Measurements from ENCODE around the gene NPFF. TPM values are rescaled to one million over a fixed set of nuclear protein-coding genes. Genes with fewer than 3 reads are reported as not detected.

NPFF gene, protein sequence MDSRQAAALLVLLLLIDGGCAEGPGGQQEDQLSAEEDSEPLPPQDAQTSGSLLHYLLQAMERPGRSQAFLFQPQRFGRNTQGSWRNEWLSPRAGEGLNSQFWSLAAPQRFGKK
- total RNA-seq, result not detected in 2 replicates

DNA sequence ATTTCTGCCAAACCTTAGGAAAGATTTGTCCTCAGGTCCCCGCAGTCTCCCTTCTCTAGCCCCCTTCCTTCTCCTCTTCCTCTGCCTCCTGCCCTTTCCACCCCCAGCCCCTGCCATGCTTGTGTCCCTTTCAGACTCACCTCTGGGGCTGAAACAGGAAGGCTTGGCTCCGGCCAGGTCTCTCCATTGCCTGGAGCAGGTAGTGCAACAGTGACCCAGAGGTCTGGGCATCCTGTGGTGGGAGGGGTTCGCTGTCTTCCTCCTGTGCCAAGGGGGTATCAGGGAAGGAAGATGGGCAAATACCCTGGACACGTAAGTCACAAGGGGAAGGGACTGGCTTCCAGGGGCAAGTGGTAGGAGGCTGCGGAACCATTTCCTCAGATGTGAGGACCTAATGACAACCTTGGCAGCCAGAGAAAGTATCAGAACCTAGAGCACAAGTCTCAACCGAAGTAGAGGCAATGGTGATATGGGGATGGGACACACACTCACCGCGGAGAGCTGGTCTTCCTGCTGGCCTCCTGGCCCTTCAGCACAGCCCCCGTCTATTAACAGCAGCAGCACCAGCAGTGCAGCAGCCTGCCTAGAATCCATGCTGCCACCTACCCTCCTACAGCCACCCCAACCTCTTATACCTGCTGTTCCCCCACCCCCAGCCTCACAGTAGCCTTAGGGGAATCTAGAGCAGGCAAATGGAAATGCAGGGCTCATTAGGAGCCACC is at the start of gene NPFF:
NPFF (minus strand) TSS at position 604 of the 722 bp plus-strand sequence; CDS start at position 594, 10 bp downstream.
- Histone ChIP-seq H3K27ac (ENCODE audit: low read depth, low read length) (peak within 1 kb of the TSS; percentile 82), H3K79me2 (ENCODE audit: insufficient read depth, low read length) (peaks cover 21% of the 10 kb centered on the region), H3K27me3 (ENCODE audit: insufficient read depth, low read length) (no peaks in the 10 kb centered on the region), H3K4me2 (ENCODE audit: insufficient read depth, low read length) (peak within 1 kb of the TSS; percentile 7), H3K4me1 (ENCODE audit: insufficient read depth, low read length) (peaks cover 52% of the 10 kb centered on the region), H4K20me1 (ENCODE audit: insufficient read depth, low read length) (peaks cover 2% of the 10 kb centered on the region), H3K9me3 (ENCODE audit: low read depth, low read length) (no peaks in the 10 kb centered on the region), H3K36me3 (ENCODE audit: insufficient read depth, low read length) (peaks cover 41% of the 10 kb centered on the region), H2AFZ (ENCODE audit: low read length) (no peak within 1 kb of the TSS), H3K4me3 (ENCODE audit: insufficient read depth, low read length) (no peak within 1 kb of the TSS)
- TF ChIP-seq, protein P1, sequence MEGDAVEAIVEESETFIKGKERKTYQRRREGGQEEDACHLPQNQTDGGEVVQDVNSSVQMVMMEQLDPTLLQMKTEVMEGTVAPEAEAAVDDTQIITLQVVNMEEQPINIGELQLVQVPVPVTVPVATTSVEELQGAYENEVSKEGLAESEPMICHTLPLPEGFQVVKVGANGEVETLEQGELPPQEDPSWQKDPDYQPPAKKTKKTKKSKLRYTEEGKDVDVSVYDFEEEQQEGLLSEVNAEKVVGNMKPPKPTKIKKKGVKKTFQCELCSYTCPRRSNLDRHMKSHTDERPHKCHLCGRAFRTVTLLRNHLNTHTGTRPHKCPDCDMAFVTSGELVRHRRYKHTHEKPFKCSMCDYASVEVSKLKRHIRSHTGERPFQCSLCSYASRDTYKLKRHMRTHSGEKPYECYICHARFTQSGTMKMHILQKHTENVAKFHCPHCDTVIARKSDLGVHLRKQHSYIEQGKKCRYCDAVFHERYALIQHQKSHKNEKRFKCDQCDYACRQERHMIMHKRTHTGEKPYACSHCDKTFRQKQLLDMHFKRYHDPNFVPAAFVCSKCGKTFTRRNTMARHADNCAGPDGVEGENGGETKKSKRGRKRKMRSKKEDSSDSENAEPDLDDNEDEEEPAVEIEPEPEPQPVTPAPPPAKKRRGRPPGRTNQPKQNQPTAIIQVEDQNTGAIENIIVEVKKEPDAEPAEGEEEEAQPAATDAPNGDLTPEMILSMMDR (IDR thresholded peaks at IDR 0.05; ENCODE audit: extremely low read depth, low read depth, low read length), result no peak
- peak; percentile 31 for DNase-seq (ENCODE audit: insufficient read length, low spot score, missing footprints)

DNA sequence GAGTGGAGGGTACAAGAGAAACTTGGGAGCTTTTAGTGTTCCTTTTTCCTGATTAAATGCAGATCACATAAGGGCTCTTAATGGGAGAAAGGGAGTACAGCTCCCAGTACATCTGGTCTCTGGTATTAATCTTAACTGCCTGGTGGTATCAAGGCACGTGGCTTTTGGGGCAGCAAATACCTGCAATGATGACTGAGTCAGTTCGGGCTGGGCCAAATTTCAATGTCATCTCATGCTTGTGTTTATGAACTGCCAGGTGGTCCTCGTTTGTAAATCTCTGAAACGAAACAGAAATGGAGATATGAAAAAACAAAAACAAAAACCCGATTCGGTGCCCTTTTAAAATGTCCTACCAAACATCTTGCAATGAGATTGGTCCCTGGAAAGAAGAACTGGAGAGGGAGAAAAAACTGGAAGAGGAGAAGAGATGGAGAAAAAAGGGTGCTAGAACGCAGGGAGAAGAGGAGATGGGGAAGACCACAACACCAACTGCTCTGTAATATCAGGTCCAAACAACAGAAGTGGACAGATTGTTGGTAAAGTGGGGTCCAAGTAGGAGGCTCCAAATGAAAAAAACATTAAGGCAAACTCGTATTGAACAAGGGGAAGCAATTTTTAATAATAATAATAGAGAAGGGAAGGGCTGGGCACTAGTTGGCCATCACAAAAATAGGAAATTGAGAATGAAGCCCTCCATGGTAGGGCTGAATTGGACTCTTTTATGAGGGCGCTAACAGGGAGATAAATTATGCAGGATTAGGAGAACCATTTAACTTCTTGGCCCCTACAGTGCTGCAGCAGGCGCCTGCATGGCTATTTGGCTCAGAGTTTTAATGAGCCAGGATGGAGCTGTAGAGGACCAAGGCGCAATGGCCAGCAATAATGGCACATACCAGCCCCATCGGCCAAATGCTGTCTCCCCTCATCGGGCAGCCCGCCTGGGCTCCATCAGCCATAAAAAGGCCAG is 45.4 kb upstream of the NPFF start:
- Histone ChIP-seq H4K20me1 (ENCODE audit: insufficient read depth, low read length) (no peaks in the 10 kb centered on the region), H3K27ac (ENCODE audit: low read depth, low read length) (no peak overlapping the region), H2AFZ (ENCODE audit: low read length) (no peak overlapping the region), H3K4me2 (ENCODE audit: insufficient read depth, low read length) (no peak overlapping the region), H3K27me3 (ENCODE audit: insufficient read depth, low read length) (no peaks in the 10 kb centered on the region), H3K36me3 (ENCODE audit: insufficient read depth, low read length) (peaks cover 39% of the 10 kb centered on the region), H3K4me3 (ENCODE audit: insufficient read depth, low read length) (no peak overlapping the region), H3K79me2 (ENCODE audit: insufficient read depth, low read length) (peaks cover 6% of the 10 kb centered on the region), H3K4me1 (ENCODE audit: insufficient read depth, low read length) (no peaks in the 10 kb centered on the region), H3K9me3 (ENCODE audit: low read depth, low read length) (no peaks in the 10 kb centered on the region)
- TF ChIP-seq, protein P1 (IDR thresholded peaks at IDR 0.05; ENCODE audit: extremely low read depth, low read depth, low read length), result no peak
- no peak for DNase-seq (ENCODE audit: insufficient read length, low spot score, missing footprints)

DNA sequence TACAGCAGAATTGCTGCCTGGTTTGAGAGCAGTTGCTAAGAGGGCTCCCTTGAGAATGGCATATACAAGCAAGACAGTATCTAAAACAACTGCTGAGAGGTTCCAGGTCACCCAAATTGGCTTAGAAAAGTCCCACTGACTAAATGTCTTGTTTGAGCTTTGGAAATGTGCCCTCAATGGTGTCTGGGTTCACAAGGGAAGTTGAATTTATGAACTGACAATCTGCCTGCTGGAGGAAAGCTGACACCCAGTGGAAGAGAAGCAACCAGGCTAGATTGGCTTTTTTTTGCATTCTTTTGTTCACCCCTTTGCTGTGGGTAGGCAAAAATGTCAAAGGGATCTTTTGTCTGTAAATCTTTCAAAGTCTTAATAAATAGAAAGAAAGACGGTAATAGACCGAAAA is 44.6 kb upstream of the NPFF start:
- H4K20me1 ChIP-seq (ENCODE audit: insufficient read depth, low read length), result no peaks in the 10 kb centered on the region
- H3K4me3 ChIP-seq (ENCODE audit: insufficient read depth, low read length), result no peak overlapping the region
- no peak overlapping the region for H3K27ac ChIP-seq (ENCODE audit: low read depth, low read length)
- H3K27me3 ChIP-seq (ENCODE audit: insufficient read depth, low read length), result no peaks in the 10 kb centered on the region
- H3K4me1 ChIP-seq (ENCODE audit: insufficient read depth, low read length), result no peaks in the 10 kb centered on the region
- TF ChIP-seq, protein P1 (IDR thresholded peaks at IDR 0.05; ENCODE audit: extremely low read depth, low read depth, low read length), result peak; percentile 9
- no peaks in the 10 kb centered on the region for H3K79me2 ChIP-seq (ENCODE audit: insufficient read depth, low read length)
- H3K9me3 ChIP-seq (ENCODE audit: low read depth, low read length), result no peaks in the 10 kb centered on the region
- no peak overlapping the region for H2AFZ ChIP-seq (ENCODE audit: low read length)
- no peak overlapping the region for H3K4me2 ChIP-seq (ENCODE audit: insufficient read depth, low read length)
- H3K36me3 ChIP-seq (ENCODE audit: insufficient read depth, low read length), result peaks cover 42% of the 10 kb centered on the region
- no peak for DNase-seq (ENCODE audit: insufficient read length, low spot score, missing footprints)
